HepG2 (cell line): ENCODE data around the gene CNKSR3. TPM values are rescaled to one million over a fixed set of nuclear protein-coding genes. Genes with fewer than 3 reads are reported as not detected.

Experiments
- CBX1 ChIP-seq: IDR thresholded peaks from one replicate; pipeline ENCODE4 v1.6.1; 2016; ENCODE audit warnings: antibody characterized with exemption, low read depth
- DDIT3 ChIP-seq: sonication (generic); formaldehyde crosslinking; IDR thresholded peaks from 2 replicates; pipeline ENCODE4 v1.4.0; 2020; ENCODE audit warnings: mild to moderate bottlenecking, missing genetic modification reagents
- DMAP1 ChIP-seq: IDR thresholded peaks from 2 replicates; pipeline ENCODE4 v1.6.1; 2016
- ERF ChIP-seq: IDR thresholded peaks from 2 replicates; pipeline ENCODE4 v1.6.1; 2018; ENCODE audit warnings: missing biosample characterization, missing genetic modification reagents
- GABPA ChIP-seq, 2 experiments: IDR thresholded peaks; 2 replicates each; pipeline ENCODE4 v1.6.1; 2011 to 2016; ENCODE audit warnings: low read depth in 2 of 2, low read length in 1 of 2, missing biosample characterization in 1 of 2, missing genetic modification characterization in 1 of 2
- GPN1 ChIP-seq: sonication (generic); formaldehyde crosslinking; IDR thresholded peaks from 2 replicates; pipeline ENCODE4 v1.5.1; 2020; ENCODE audit warnings: missing genetic modification reagents, borderline replicate concordance
- HIC2 ChIP-seq: sonication (generic); formaldehyde crosslinking; IDR thresholded peaks from 2 replicates; pipeline ENCODE4 v1.9.0; 2022; ENCODE audit warnings: low read depth, missing genetic modification reagents
- HNF4A ChIP-seq: sonication (generic); formaldehyde crosslinking; IDR thresholded peaks from 2 replicates; pipeline ENCODE4 v1.4.0; 2020; ENCODE audit warnings: missing genetic modification reagents
- MLXIP ChIP-seq: sonication (generic); formaldehyde crosslinking; IDR thresholded peaks from 2 replicates; pipeline ENCODE4 v1.9.0; 2021; ENCODE audit warnings: missing genetic modification reagents, borderline replicate concordance
- NFE2 ChIP-seq: sonication (generic); formaldehyde crosslinking; IDR thresholded peaks from 2 replicates; pipeline ENCODE4 v1.4.0; 2020; ENCODE audit warnings: missing genetic modification reagents
- POLR2AphosphoS2 ChIP-seq: IDR thresholded peaks from 2 replicates; pipeline ENCODE4 v1.6.1; 2011; ENCODE audit warnings: low read depth, low read length, improper control_type of control experiment
- RAD21 ChIP-seq: fragments of 450-650 bp; formaldehyde crosslinking; IDR thresholded peaks from 2 replicates; pipeline ENCODE4 v1.5.0; 2020; ENCODE audit warnings: mild to moderate bottlenecking
- RARG ChIP-seq: sonication (generic); formaldehyde crosslinking; IDR thresholded peaks from 2 replicates; pipeline ENCODE4 v1.4.0; 2020; ENCODE audit warnings: low read depth, mild to moderate bottlenecking, missing genetic modification reagents
- ZFYVE20 ChIP-seq: sonication (generic); formaldehyde crosslinking; IDR thresholded peaks from 2 replicates; pipeline ENCODE4 v1.8.0; 2023; ENCODE audit warnings: low read depth, mild to moderate bottlenecking, moderate library complexity, missing genetic modification reagents, borderline replicate concordance
- ZNF749 ChIP-seq: sonication (generic); formaldehyde crosslinking; IDR thresholded peaks from 2 replicates; pipeline ENCODE4 v1.8.0; 2022; ENCODE audit warnings: mild to moderate bottlenecking, missing genetic modification reagents, moderate library complexity, borderline replicate concordance
- ZNF776 ChIP-seq: sonication (generic); formaldehyde crosslinking; IDR thresholded peaks from 2 replicates; pipeline ENCODE4 v1.4.0; 2020; ENCODE audit warnings: mild to moderate bottlenecking, missing genetic modification reagents
- polyA plus RNA-seq, 8 experiments: library from polyadenylated mRNA; depleted of rRNA in 3 of 8; stranded (reverse) in 7 of 8; unstranded in 1 of 8; fragments of >200 nt; fragmentation: Illumina TruSeq in 4 of 8; extraction: Trizol in 4 of 8; gene quantifications; 2 replicates each; pipeline versions ENCODE4 v1.2.1 to v1.2.3, GENCODE V29; 2011 to 2016; ENCODE audit warnings: low read depth in 4 of 8, missing spikeins in 1 of 8, mixed read lengths in 1 of 8; ENCODE audit not compliant: insufficient read depth in 1 of 8
- total RNA-seq, 5 experiments: library from RNA; depleted of rRNA; stranded (reverse); fragments of >200 nt; fragmentation: Illumina TruSeq; extraction: Trizol; gene quantifications; 2 replicates each; pipeline ENCODE4 v1.2.3, GENCODE V29; 2016; ENCODE audit warnings: low read depth in 1 of 5
- TF ChIP-seq, protein P1 (sequence below): sonication (generic); formaldehyde crosslinking; IDR thresholded peaks from 2 replicates; pipeline ENCODE4 v1.4.0; 2020; ENCODE audit warnings: missing genetic modification reagents
- TF ChIP-seq, protein P2 (sequence below): sonication (generic); formaldehyde crosslinking; IDR thresholded peaks from 2 replicates; pipeline ENCODE4 v1.4.0; 2020; ENCODE audit warnings: missing genetic modification reagents
- TF ChIP-seq, protein P3 (sequence below): IDR thresholded peaks from 2 replicates; pipeline ENCODE4 v1.6.1; 2016; ENCODE audit warnings: mild to moderate bottlenecking, missing biosample characterization, missing genetic modification reagents

CNKSR3 gene
- total and polyA plus RNA-seq, 2 of the 13 experiments (the other 11 are each of a cell fraction or from before 2014, with no cell fraction given) = 9.2 to 38.6 TPM

- TF ChIP-seq, protein P1, sequence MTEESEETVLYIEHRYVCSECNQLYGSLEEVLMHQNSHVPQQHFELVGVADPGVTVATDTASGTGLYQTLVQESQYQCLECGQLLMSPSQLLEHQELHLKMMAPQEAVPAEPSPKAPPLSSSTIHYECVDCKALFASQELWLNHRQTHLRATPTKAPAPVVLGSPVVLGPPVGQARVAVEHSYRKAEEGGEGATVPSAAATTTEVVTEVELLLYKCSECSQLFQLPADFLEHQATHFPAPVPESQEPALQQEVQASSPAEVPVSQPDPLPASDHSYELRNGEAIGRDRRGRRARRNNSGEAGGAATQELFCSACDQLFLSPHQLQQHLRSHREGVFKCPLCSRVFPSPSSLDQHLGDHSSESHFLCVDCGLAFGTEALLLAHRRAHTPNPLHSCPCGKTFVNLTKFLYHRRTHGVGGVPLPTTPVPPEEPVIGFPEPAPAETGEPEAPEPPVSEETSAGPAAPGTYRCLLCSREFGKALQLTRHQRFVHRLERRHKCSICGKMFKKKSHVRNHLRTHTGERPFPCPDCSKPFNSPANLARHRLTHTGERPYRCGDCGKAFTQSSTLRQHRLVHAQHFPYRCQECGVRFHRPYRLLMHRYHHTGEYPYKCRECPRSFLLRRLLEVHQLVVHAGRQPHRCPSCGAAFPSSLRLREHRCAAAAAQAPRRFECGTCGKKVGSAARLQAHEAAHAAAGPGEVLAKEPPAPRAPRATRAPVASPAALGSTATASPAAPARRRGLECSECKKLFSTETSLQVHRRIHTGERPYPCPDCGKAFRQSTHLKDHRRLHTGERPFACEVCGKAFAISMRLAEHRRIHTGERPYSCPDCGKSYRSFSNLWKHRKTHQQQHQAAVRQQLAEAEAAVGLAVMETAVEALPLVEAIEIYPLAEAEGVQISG (CRISPR knock-in tag) = no peak; the same call in 1 of the 2 replicates
- no peak for TF ChIP-seq GABPA (IDR thresholded peaks at IDR 0.05; ENCODE audit: low read depth, low read length)
- no peak for TF ChIP-seq GABPA (CRISPR knock-in tag; IDR thresholded peaks at IDR 0.05; ENCODE audit: low read depth)
- no peak for TF ChIP-seq HIC2 (CRISPR knock-in tag)
- TF ChIP-seq DDIT3 (CRISPR knock-in tag) = no peak
- no peak for TF ChIP-seq NFE2 (CRISPR knock-in tag)
- TF ChIP-seq CBX1 = no peak
- TF ChIP-seq ZFYVE20 (CRISPR knock-in tag) = no peak
- no peak for TF ChIP-seq ZNF749
- TF ChIP-seq DMAP1 (CRISPR knock-in tag) = 0 out of 2 replicates have a peak, but pooled peaks have one; percentile 28
- no peak for TF ChIP-seq ERF (CRISPR knock-in tag)
- TF ChIP-seq MLXIP (CRISPR knock-in tag) = no peak
- TF ChIP-seq, protein P2, sequence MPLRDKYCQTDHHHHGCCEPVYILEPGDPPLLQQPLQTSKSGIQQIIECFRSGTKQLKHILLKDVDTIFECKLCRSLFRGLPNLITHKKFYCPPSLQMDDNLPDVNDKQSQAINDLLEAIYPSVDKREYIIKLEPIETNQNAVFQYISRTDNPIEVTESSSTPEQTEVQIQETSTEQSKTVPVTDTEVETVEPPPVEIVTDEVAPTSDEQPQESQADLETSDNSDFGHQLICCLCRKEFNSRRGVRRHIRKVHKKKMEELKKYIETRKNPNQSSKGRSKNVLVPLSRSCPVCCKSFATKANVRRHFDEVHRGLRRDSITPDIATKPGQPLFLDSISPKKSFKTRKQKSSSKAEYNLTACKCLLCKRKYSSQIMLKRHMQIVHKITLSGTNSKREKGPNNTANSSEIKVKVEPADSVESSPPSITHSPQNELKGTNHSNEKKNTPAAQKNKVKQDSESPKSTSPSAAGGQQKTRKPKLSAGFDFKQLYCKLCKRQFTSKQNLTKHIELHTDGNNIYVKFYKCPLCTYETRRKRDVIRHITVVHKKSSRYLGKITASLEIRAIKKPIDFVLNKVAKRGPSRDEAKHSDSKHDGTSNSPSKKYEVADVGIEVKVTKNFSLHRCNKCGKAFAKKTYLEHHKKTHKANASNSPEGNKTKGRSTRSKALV (CRISPR knock-in tag) = no peak
- TF ChIP-seq GPN1 = no peak
- peak; percentile 11; the same call in 1 of the 2 replicates for TF ChIP-seq RAD21 (CRISPR knock-in tag)
- TF ChIP-seq, protein P3, sequence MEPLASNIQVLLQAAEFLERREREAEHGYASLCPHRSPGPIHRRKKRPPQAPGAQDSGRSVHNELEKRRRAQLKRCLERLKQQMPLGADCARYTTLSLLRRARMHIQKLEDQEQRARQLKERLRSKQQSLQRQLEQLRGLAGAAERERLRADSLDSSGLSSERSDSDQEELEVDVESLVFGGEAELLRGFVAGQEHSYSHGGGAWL = no peak
- TF ChIP-seq POLR2AphosphoS2 = no peak
- TF ChIP-seq HNF4A = peak; percentile 87
- TF ChIP-seq ZNF776 = no peak
- no peak for TF ChIP-seq RARG (CRISPR knock-in tag)
These were observed 1.7 kb downstream of the CNKSR3 start (continued) for GRCh38 chr6:154508573-154509375.
